B cell (primary cell): ENCODE measurements around the gene UTS2B. TPM values are rescaled to one million over a fixed set of nuclear protein-coding genes. Genes with fewer than 3 reads are reported as not detected.
A peak's percentile ranks its signal among the peaks of the same experiment; 100 is the strongest.

Experiments
- ATAC-seq: fragments of 200-7000 bp; cut with Tn5 transposase; one replicate; pipeline ENCODE4 v1.10.0; 2021; ENCODE audit warnings: low read depth, mild to moderate bottlenecking, moderate number of reproducible peaks, moderate library complexity
- CTCF ChIA-PET: fragments of 350-600 bp; sonication (Branson Sonifier 250); formaldehyde crosslinking; loops from one replicate; lab custom pipeline; 2021; ENCODE audit warnings: antibody characterized with exemption, inconsistent platforms; lab: Charles Lee
- POLR2A ChIA-PET: fragments of 350-600 bp; sonication (Branson Sonifier 250); formaldehyde crosslinking; loops from one replicate; lab custom pipeline; 2021; ENCODE audit warnings: antibody characterized with exemption; lab: Charles Lee
- DNase-seq: peaks from one replicate; pipeline ENCODE4 v3.0.0; 2013
- H2AFZ ChIP-seq: 2 replicates; pipeline ENCODE4 v1.6.1; 2012; ENCODE audit warnings: mild to moderate bottlenecking, low read depth, low read length; ENCODE audit not compliant: insufficient read depth, poor library complexity, severe bottlenecking
- H3K27ac ChIP-seq, 2 donors: 1 replicate in 1 of 2; 2 replicates in 1 of 2; pipeline ENCODE4 v1.5.1; 2012 to 2013; ENCODE audit warnings: low read length in 2 of 2, mild to moderate bottlenecking in 2 of 2, moderate library complexity in 1 of 2
- H3K27me3 ChIP-seq, 4 experiments: fragments of 200-600 bp in 1 of 4; sonication (generic) in 1 of 4; replicated peaks in 1 of 4; 1 replicate in 2 of 4; 2 replicates in 2 of 4; pipeline versions ENCODE4 v1.6.1 to v1.7.0; 2013 to 2016; ENCODE audit warnings: low read length in 3 of 4, mild to moderate bottlenecking in 2 of 4, mixed read lengths in 1 of 4, moderate library complexity in 1 of 4; ENCODE audit not compliant: insufficient read depth in 4 of 4, control insufficient read depth in 3 of 4; ENCODE audit errors: control extremely low read depth in 1 of 4
- H3K36me3 ChIP-seq, 2 experiments: replicated peaks in 1 of 2; 1 replicate in 1 of 2; 2 replicates in 1 of 2; pipeline versions ENCODE4 v1.6.1 to v1.7.1; 2013; ENCODE audit warnings: low read length in 1 of 2; ENCODE audit not compliant: insufficient read depth in 2 of 2, control insufficient read depth in 1 of 2; ENCODE audit errors: control extremely low read depth in 1 of 2, extremely low read depth in 1 of 2
- H3K4me1 ChIP-seq, 2 donors: fragments of 200-600 bp in 1 of 2; sonication (generic) in 1 of 2; 1 replicate in 1 of 2; 2 replicates in 1 of 2; pipeline versions ENCODE4 v1.5.1 to v1.6.1; 2013 to 2017; ENCODE audit warnings: low read length in 2 of 2; ENCODE audit not compliant: control insufficient read depth in 2 of 2, insufficient read depth in 2 of 2
- H3K4me2 ChIP-seq: replicated peaks from 2 replicates; pipeline ENCODE3; 2012; ENCODE audit warnings: mild to moderate bottlenecking, low read depth, low read length; ENCODE audit not compliant: poor library complexity, severe bottlenecking
- H3K4me3 ChIP-seq, 5 experiments: fragments of 200-600 bp in 1 of 5; sonication (generic) in 1 of 5; 1 replicate in 3 of 5; 2 replicates in 2 of 5; pipeline versions ENCODE4 v1.5.1 to v1.7.0; 2011 to 2016; ENCODE audit warnings: low read length in 4 of 5, mild to moderate bottlenecking in 4 of 5, low read depth in 2 of 5, control low read depth in 1 of 5, moderate library complexity in 1 of 5; ENCODE audit not compliant: insufficient read depth in 1 of 5; ENCODE audit errors: control extremely low read depth in 1 of 5, extremely low read depth in 1 of 5
- H3K79me2 ChIP-seq: fragments of 200-600 bp; sonication (generic); one replicate; pipeline ENCODE4 v1.6.0; 2016; ENCODE audit warnings: low read length; ENCODE audit not compliant: control insufficient read depth, insufficient read depth
- H3K9ac ChIP-seq: fragments of 200-600 bp; sonication (generic); 2 replicates; pipeline ENCODE4 v1.6.1; 2017; ENCODE audit warnings: mild to moderate bottlenecking, low read length, moderate library complexity
- H3K9me3 ChIP-seq, 3 donors: one replicate each; pipeline versions ENCODE4 v1.6.1 to v1.7.1; 2013; ENCODE audit warnings: low read length in 2 of 3; ENCODE audit not compliant: control insufficient read depth in 2 of 3, insufficient read depth in 1 of 3; ENCODE audit errors: control extremely low read depth in 1 of 3
- H4K20me1 ChIP-seq: 2 replicates; pipeline ENCODE4 v1.6.0; 2012; ENCODE audit warnings: mild to moderate bottlenecking, low read length; ENCODE audit not compliant: insufficient read depth, control insufficient read depth, poor library complexity, severe bottlenecking
- H3K27ac Mint-ChIP-seq: one replicate; pipeline ENCODE4 v1.8.0; 2021; ENCODE audit warnings: mixed read lengths
- H3K27me3 Mint-ChIP-seq: one replicate; pipeline ENCODE4 v1.8.0; 2021; ENCODE audit warnings: mixed read lengths
- H3K4me1 Mint-ChIP-seq: one replicate; pipeline ENCODE4 v1.8.0; 2021; ENCODE audit warnings: mixed read lengths
- H3K4me3 Mint-ChIP-seq: one replicate; pipeline ENCODE4 v1.8.0; 2021; ENCODE audit warnings: mixed read lengths
- H3K9me3 Mint-ChIP-seq: one replicate; pipeline ENCODE4 v1.8.0; 2022; ENCODE audit warnings: mixed read lengths; ENCODE audit not compliant: insufficient read depth
- EZH2 ChIP-seq: IDR thresholded peaks from 2 replicates; pipeline ENCODE4 v1.6.1; 2012; ENCODE audit warnings: borderline replicate concordance, low read depth, mild to moderate bottlenecking, moderate library complexity, low read length; ENCODE audit not compliant: insufficient read depth, poor library complexity, severe bottlenecking
- WGBS: methylation state at CpG from one replicate; pipeline ENCODE4 v1.1.5; 2013; ENCODE audit warnings: missing lambda C conversion rate; ENCODE audit not compliant: insufficient coverage; 5-methylcytosine and 5-hydroxymethylcytosine counted together
- intact Hi-C: fragments of 100-400 bp; cut with micrococcal nuclease; formaldehyde crosslinking; loops from one replicate; pipeline ENCODE4 v1.10.0; 2022
- polyA plus RNA-seq: library from polyadenylated mRNA; depleted of rRNA; stranded (reverse); fragments of >200 nt; gene quantifications from 2 replicates; pipeline ENCODE4 v1.2.3, GENCODE V29; 2012
- total RNA-seq, 2 donors: library from RNA; stranded (reverse); fragments of 120-200 nt in 1 of 2; gene quantifications; 1 replicate in 1 of 2; 2 replicates in 1 of 2; pipeline versions ENCODE4 v1.2.3 to v1.2.4, GENCODE V29; 2013 to 2022
- TF ChIP-seq, protein P1 (sequence below): fragments of 200-600 bp; IDR thresholded peaks from one replicate; pipeline ENCODE4 v1.8.0; 2022; ENCODE audit warnings: antibody characterized with exemption, mild to moderate bottlenecking

The UTS2B gene
- total and polyA plus RNA-seq, 2 donors (not counting 1 experiment from before 2014, with no cell fraction given): 1.8 to 2.0 TPM

GRCh38 chr3:191294291-191294690 is 36.0 kb downstream of the UTS2B start:
- H3K36me3 ChIP-seq: no peaks in the 10 kb centered on the region
- H3K79me2 ChIP-seq: no peaks in the 10 kb centered on the region
- Mint-ChIP-seq H3K27ac (no peak overlapping the region), H3K27me3 (no peaks in the 10 kb centered on the region), H3K9me3 (no peaks in the 10 kb centered on the region), H3K4me1 (peaks cover 49% of the 10 kb centered on the region), H3K4me3 (peak overlapping the region; percentile 16)
- H3K27ac ChIP-seq: peak overlapping the region in 1 of 2 donors; percentile 75
- no peak for DNase-seq
- no peak overlapping the region for H2AFZ ChIP-seq
- no peaks in the 10 kb centered on the region for H3K27me3 ChIP-seq
- H3K9ac ChIP-seq: no peak overlapping the region
- no peak for ATAC-seq
- whole genome bisulfite sequencing: no CpG with 5 or more reads among the region's 1 CpG
- peaks cover 0 to 10% (median 0%) of the 10 kb centered on the region in 3 donors for H3K9me3 ChIP-seq
- TF ChIP-seq, protein P1, sequence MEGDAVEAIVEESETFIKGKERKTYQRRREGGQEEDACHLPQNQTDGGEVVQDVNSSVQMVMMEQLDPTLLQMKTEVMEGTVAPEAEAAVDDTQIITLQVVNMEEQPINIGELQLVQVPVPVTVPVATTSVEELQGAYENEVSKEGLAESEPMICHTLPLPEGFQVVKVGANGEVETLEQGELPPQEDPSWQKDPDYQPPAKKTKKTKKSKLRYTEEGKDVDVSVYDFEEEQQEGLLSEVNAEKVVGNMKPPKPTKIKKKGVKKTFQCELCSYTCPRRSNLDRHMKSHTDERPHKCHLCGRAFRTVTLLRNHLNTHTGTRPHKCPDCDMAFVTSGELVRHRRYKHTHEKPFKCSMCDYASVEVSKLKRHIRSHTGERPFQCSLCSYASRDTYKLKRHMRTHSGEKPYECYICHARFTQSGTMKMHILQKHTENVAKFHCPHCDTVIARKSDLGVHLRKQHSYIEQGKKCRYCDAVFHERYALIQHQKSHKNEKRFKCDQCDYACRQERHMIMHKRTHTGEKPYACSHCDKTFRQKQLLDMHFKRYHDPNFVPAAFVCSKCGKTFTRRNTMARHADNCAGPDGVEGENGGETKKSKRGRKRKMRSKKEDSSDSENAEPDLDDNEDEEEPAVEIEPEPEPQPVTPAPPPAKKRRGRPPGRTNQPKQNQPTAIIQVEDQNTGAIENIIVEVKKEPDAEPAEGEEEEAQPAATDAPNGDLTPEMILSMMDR: no peak
- TF ChIP-seq EZH2: no peak
- POLR2A ChIA-PET: interaction anchor here (0.6 to 0.7 kb wide), 3 partner anchors 38 to 82 kb away, joined by 3 read pairs; no protein-coding TSS in a partner anchor
- CTCF ChIA-PET: interaction anchor here (0.8 to 1.3 kb wide), 3 partner anchors 12 to 65 kb away, joined by 3 to 4 read pairs (median 4); no protein-coding TSS in a partner anchor
- peaks cover 76 to 82% of the 10 kb centered on the region in 2 donors for H3K4me1 ChIP-seq
- H3K4me3 ChIP-seq: no peak overlapping the region
- H4K20me1 ChIP-seq: no peaks in the 10 kb centered on the region
- intact Hi-C loops: no loop called here
- no peak overlapping the region for H3K4me2 ChIP-seq

DNA sequence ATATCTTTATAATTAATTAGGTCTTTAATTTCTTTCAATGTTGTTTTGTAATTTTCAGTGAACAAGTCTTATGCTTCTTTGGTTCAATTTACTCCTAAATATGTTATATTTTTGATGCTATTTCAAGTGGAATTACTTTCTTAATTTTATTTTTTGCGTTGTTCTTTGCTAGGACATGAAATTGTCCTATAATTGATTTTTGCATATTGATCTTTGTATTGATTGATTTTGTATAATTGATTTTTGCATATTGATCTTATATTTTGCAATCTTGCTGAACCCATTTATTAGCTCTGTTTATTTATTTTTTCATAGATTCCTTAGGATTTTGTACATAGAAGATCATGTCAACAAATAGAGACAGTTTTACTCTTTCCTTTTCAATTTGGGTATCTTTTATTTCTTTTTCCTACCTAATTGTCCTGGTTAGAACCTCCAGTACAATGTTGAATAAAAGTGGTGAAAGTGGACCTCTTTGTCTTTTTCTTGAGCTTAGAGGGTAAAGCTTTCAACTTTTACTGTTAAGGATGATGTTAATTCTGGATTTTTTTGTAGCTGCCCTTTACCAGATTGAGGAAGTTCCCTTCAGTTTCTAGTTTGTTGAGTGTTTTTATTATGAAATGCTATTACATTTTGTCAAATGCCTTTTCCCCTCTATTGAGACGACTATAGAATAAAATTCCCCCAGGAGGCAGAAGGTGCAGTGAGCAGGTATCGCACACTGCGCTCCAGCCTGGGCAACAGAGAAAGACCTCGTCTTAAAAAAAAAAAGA is 37.9 kb downstream of the UTS2B start:
- no peaks in the 10 kb centered on the region for H3K36me3 ChIP-seq
- H3K9ac ChIP-seq: peak overlapping the region; percentile 7
- intact Hi-C loops: no loop called here
- peak; percentile 40 for DNase-seq
- Mint-ChIP-seq H3K27me3 (no peaks in the 10 kb centered on the region), H3K4me3 (peak overlapping the region; percentile 56), H3K9me3 (no peaks in the 10 kb centered on the region), H3K4me1 (peaks cover 36% of the 10 kb centered on the region), H3K27ac (peak overlapping the region; percentile 81)
- peaks cover 58 to 63% of the 10 kb centered on the region in 2 donors for H3K4me1 ChIP-seq
- no peak overlapping the region for H2AFZ ChIP-seq
- no peaks in the 10 kb centered on the region for H3K27me3 ChIP-seq
- no CpG with 5 or more reads among the region's 5 CpGs for WGBS
- ATAC-seq: no peak
- H3K9me3 ChIP-seq: peaks cover 0 to 8% (median 0%) of the 10 kb centered on the region in 3 donors
- no peak overlapping the region for H3K27ac ChIP-seq
- ChIA-PET POLR2A (no interaction called here), CTCF (interaction anchor here (0.7 to 0.8 kb wide), 2 partner anchors 10 to 27 kb away, joined by 3 read pairs; no protein-coding TSS in a partner anchor)
- TF ChIP-seq, protein P1: no peak
- TF ChIP-seq EZH2: no peak
- no peaks in the 10 kb centered on the region for H3K79me2 ChIP-seq
- H3K4me2 ChIP-seq: peak overlapping the region; percentile 29
- no peaks in the 10 kb centered on the region for H4K20me1 ChIP-seq
- H3K4me3 ChIP-seq: peak overlapping the region in 1 of 5 experiments; percentile 35
